ENCODE data around the gene NEAT1.

Gene NEAT1

GRCh38 chr11:65422633-65423515, at the start of gene NEAT1:
Gene NEAT1, plus strand, starts transcription at chr11:65422798.
- DNase-seq (ENCODE audit: low read depth) = peak; percentile 97

- no peak for DNase-seq (ENCODE audit: low read depth)
Observed at GRCh38 chr11:65373839-65374580, 48.6 kb upstream of the NEAT1 start.

GRCh38 chr11:65375012-65375411, 47.6 kb upstream of the NEAT1 start:
- DNase-seq (ENCODE audit: low read depth) = no peak

DNA sequence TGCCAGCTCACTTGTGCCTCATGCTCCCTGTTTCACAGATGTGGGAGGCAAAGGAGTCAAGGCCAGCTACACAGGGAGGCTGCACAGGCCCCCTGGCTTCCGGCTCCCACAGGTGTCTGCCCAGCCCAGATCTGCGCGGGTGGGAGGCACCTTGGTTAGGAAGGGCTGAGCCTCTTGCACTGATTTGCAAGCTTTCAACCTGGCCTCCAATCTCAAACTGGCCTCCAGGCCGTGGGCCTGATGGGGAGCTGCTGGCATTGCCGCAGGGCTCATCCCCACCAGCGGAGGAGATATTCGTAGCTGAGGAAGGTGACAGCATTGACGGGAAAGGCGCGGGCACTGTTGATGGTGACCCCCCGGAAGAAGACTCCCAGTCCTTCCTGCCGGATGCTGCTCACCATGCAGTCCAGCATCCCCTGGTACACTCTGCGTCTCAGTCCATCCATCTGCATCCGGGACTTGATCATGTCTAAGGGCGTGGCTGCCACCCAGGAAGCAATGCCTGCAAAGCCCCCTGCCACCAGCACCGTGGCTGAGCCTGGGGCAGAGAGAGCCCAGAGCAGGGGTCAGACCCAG, 46.4 kb upstream of the NEAT1 start:
- DNase-seq (ENCODE audit: low read depth) = no peak

DNA sequence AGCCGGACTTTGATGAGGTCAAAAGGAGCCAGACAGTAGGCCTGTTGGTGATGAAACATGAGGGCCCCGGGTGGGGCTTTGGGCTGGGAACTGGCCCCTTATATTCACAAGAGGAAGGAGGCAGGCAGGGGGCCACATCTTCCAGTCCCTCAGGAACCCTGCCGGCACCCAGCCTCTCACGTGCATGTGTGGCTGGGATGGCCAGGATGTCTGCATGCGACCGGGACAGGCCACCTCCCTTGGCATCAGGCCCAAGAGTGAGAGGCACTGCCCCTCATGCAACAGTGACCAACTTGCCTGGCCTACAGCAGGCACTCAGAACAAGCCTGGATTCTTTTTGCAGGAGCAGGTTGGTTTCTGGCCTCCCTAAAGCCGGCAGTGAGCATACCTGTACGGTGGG, 45.6 kb upstream of the NEAT1 start:
- no peak for DNase-seq (ENCODE audit: low read depth)

GRCh38 chr11:65377777-65378176, 44.8 kb upstream of the NEAT1 start:
- DNase-seq (ENCODE audit: low read depth) = no peak

- no peak for DNase-seq (ENCODE audit: low read depth)
Observed at GRCh38 chr11:65378208-65378927, 44.2 kb upstream of the NEAT1 start.

- no peak for DNase-seq (ENCODE audit: low read depth)
Observed at GRCh38 chr11:65378928-65379638, 43.5 kb upstream of the NEAT1 start.

- DNase-seq (ENCODE audit: low read depth) = no peak
Observed at GRCh38 chr11:65379698-65380459, 42.7 kb upstream of the NEAT1 start.

DNA sequence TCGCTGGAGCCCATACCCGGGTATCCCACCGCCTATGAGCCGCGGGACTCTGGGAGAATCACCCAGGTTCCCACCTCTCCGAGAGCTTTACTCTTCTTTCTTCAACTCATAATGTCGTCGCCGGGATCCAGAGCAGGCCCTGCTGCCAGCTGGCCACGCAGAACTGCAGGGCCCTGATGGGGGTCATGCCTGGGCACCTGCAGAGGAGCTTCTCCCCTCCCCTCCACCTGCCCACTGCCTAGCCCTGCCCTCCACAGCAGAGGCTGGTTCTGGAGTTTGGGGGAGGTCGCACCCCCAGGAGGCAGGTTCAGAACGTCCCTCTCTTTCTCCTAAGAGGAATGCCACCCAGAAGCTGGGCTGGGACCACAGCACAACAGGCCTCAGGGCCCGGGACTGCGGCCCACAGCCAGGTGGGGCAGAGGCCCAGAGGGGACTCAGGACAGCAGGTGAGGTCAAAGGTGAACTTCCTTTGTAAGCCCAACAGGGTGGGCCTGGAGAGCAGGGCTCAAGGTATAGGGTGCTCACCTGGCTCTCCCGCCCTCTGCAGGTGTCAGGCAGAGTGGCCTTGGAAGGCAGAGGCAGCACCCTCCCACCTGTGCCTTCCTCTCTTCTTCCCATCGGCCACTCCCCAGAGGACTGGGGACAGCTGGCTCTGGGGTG, 42.0 kb upstream of the NEAT1 start:
- no peak for DNase-seq (ENCODE audit: low read depth)

- peak; percentile 87 for DNase-seq (ENCODE audit: low read depth)
Observed at GRCh38 chr11:65381716-65382032, 40.9 kb upstream of the NEAT1 start.

DNA sequence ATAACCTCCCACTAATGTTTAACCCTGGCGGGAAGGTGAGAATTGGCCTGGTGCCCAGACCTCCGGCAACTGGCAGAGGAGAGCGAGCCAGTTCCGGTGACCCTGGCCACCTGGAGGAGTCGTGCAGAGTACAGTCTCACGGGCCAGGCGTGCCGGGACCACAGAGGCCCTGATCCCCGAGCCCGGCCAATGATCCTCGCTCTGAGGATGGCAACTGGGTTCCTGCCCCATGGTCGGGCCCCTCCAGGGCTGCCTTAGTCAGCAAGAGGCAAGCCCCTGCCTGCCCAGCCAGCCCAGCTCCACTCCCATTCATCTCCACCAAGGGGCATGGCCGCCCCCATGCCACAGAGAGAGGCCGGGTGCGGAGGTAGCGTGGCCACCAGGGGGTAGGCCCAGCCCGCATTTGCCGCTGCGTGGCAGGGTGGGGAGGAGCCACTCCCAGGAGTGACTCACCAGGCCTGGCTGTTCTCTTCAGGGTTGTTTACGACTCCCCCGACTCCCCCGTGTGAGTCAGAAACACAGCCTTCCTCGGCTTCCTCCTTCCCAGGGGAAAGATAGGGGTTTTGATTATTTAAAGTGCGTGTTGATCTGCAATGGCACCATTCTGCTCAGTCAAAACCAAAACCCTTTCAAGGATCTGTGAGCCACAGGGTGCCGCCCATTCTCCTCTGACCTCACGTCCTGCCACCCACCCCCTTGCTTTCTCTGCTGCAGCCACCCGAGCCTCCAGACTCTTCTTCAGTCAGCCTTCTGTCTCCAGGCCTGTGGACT, 40.4 kb upstream of the NEAT1 start, which contains the start of gene SLC25A45:
TSS of gene SLC25A45 (minus strand) at position 614 of the 771 bp plus-strand sequence. CDS start 695 bp downstream, outside the sequence.
- DNase-seq (ENCODE audit: low read depth) = peak; percentile 100

GRCh38 chr11:65382804-65383368, 39.7 kb upstream of the NEAT1 start:
- DNase-seq (ENCODE audit: low read depth) = no peak

DNA sequence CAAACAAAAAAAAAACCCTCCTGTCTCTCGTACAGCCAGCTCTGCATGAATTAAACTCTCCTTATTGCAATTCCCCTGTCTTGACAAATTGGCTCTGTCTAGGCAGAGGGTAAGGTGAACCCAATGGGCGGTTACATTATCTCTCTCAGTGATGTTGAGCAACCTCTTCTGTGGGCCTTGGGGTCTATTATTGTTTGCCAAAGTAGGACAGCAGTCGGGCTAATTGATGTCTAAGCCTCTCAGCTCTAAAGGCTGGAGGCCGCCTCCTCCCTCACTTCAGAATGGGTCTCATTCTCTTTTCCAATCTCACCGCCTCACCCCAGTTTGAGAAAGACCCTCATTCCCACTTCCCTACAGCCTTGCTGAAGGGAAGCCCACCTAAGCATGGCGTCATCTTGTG, 38.8 kb upstream of the NEAT1 start:
- no peak for DNase-seq (ENCODE audit: low read depth)

GRCh38 chr11:65384301-65384889, 38.2 kb upstream of the NEAT1 start:
- peak; percentile 81 for DNase-seq (ENCODE audit: low read depth)

DNA sequence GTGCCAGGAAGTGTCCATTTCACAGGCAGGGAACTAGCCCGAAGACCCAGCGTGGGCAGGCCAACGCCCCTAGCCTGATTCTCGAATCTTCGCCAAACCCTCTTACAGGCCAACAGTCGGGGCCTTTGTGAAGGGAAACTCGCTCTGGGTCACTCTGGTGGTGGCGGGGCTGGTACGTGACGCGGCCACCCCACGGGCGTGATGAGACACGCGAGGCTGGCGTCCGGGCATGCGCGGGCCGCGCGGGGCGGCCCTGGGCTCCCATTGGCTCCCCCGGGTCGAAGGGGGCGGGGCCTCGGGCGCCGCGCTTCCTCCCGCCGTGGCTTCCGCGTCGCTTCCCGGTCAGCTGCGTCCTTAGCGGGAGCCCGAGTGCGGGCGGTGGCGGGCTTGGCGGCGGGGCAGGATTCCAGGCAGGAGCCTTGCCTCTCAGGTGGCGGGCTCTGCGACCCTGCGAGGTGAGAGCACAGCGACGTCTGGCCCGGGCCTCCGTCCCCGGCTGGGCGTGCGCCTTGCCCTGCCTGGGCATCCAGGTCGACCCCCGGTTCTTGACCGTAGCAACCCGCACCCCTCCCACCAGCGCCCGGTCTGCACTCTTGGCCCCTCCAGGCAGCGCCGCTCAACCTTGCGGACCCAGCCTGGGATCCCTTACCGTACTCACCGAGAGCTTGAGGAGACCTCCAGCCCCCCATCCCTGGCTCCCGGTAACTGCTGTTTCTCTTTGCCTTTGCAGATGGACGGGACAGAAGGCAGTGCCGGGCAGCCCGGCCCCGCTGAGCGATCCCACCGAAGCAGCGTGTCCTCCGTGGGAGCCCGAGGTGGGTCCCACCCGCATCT, 36.1 kb upstream of the NEAT1 start, which contains the start of gene FRMD8:
TSS of gene FRMD8 (plus strand) at position 331 of the 834 bp plus-strand sequence. CDS start at position 731, 400 bp downstream.
- DNase-seq (ENCODE audit: low read depth) = peak; percentile 86

- DNase-seq (ENCODE audit: low read depth) = no peak
Observed at GRCh38 chr11:65388731-65389130, 33.9 kb upstream of the NEAT1 start.

All from EH (cell line).